Activated T-cell treated with anti-CD3 and anti-CD28 coated beads for 1 hour (primary cell): ENCODE measurements around the gene TMEM87B.

Source experiments
- DNase-seq: peaks from one replicate; pipeline ENCODE4 v3.0.0-alpha.2; 2020; ENCODE audit warnings: low read depth

Gene TMEM87B, protein sequence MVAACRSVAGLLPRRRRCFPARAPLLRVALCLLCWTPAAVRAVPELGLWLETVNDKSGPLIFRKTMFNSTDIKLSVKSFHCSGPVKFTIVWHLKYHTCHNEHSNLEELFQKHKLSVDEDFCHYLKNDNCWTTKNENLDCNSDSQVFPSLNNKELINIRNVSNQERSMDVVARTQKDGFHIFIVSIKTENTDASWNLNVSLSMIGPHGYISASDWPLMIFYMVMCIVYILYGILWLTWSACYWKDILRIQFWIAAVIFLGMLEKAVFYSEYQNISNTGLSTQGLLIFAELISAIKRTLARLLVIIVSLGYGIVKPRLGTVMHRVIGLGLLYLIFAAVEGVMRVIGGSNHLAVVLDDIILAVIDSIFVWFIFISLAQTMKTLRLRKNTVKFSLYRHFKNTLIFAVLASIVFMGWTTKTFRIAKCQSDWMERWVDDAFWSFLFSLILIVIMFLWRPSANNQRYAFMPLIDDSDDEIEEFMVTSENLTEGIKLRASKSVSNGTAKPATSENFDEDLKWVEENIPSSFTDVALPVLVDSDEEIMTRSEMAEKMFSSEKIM

DNA sequence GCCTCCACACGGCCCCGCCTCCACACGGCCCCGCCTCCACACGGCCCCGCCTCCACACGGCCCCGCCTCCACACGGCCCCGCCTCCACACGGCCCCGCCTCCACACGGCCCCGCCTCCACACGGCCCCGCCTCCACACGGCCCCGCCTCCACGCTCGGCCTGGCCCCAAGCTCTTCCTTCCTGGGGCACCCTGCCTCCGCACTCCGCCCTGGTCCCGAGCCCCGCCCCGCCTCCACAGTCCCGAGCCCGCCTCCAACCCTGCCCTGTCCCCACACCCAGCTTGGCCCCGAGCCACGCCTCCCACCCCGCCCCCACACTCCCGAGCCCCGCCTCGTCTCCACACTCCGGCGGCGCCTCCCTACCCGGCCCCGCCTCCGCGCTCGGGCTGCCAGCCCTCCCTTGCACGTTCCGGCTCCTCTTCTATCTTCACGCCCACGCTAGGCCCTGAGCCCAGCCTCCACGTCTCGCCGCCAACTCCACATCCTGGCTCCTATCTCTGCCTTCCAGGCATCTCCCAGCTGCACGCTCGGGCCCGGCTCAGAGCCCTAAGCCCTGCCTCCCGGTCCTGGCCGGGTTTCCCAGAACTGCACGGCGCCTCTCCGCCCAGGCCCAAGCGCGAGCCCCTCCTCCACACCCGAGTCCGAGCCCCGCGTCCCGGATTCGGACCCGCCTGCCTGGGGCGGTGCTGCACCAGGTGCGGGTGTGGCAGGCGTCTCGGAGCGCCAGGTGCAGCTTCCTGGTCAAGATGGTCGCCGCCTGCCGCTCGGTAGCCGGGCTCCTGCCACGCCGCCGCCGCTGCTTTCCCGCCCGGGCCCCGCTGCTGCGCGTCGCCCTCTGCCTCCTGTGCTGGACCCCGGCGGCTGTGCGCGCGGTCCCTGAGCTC, at the start of gene TMEM87B:
Gene TMEM87B (plus strand): TSS at position 423 of the 883 bp plus-strand sequence. CDS start 323 bp downstream, at position 746.
- peak; percentile 98 for DNase-seq

GRCh38 chr2:112005406-112006075, 49.5 kb upstream of the TMEM87B start:
- DNase-seq, result no peak

GRCh38 chr2:112006076-112006410, 49.0 kb upstream of the TMEM87B start:
- no peak for DNase-seq

GRCh38 chr2:112007493-112007892, 47.6 kb upstream of the TMEM87B start:
- no peak for DNase-seq

DNA sequence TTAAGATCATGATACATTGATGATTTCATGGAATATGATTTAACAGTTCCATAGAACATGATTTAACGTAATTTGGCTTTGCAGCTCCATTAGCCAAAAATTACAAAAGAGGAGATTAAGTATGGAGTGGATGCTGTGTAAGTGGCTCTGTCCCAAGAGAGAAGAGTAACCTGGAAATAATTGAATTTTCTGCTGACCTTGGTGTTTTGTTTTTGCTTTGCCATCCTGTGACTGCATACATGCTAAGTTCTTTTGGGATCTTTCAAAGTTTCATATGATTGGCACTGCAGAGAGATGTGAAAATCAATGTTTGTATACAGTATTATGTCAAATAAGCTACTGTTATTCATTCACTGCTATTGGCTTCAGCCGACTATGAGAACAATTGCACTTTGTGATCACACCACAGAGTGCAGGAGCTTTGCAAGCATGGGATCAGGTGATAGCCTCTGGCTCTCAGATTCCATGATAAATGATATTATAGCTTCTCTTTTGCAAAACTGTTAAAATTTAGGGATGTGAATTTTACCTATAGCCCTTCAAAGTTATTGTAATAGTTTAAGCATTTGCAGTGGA, 46.1 kb upstream of the TMEM87B start:
- no peak for DNase-seq

GRCh38 chr2:112010751-112011150, 44.3 kb upstream of the TMEM87B start:
- DNase-seq, result no peak

- DNase-seq, result no peak
Measured at GRCh38 chr2:112012556-112012955, 42.5 kb upstream of the TMEM87B start.

- no peak for DNase-seq
Measured at GRCh38 chr2:112018846-112019245, 36.2 kb upstream of the TMEM87B start.

DNA sequence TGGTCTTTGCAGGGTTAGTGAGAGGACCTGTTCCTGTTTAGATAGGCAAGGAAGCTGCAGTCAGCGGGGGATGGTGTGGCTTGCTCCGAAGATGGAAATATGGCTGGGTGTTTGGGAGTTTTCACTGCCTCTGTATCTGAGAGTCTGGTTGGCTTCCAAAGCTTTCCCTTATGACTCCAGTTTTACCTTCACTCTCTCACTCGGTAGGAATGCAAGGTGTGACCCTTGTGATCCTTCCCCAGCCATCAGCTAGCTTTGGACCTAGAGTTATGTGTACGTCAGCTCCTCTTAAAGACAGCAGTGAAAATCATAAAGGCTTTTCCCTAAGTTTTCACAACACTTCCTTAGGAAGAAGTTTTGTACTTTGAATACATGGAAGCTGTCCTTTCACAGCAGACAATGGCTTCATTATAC, 35.5 kb upstream of the TMEM87B start:
- no peak for DNase-seq

GRCh38 chr2:112020561-112020960, 34.5 kb upstream of the TMEM87B start:
- DNase-seq, result no peak

DNA sequence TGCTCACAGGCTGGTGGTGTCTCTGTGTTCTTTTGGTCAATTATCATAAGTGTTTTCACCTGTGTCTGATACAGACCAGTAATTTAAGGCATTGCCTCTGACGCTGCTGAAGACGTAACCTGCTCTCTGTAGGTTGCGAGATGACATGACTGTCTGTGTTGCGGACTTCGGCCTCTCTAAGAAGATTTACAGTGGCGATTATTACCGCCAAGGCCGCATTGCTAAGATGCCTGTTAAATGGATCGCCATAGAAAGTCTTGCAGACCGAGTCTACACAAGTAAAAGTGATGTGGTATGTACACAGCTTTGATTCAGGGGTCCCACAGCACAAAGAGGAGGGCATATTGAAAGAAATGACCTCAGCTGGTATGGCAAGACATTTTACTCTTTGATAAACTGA, 33.8 kb upstream of the TMEM87B start:
- no peak for DNase-seq

DNA sequence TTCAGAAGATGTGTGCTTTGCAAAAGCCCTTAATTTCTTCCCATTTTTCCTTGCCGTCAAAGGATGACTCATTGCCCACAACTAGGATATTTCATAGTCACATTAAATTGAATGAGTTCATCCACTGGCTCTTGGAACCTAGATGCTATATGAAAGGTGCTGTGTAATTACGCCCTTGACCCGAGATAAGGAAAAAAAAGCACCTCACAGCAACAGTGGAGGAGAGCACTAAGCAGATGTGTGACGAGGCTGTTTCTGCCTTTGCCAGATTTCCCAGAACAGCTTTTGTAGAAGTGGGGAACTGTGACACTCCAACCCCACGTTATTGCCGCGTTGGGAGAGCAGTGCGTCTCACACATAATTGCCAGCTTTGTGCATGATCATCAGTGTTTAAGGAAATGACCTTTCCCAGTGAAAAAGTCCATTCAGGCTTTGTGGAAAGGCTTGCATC, 33.3 kb upstream of the TMEM87B start:
- no peak for DNase-seq

DNA sequence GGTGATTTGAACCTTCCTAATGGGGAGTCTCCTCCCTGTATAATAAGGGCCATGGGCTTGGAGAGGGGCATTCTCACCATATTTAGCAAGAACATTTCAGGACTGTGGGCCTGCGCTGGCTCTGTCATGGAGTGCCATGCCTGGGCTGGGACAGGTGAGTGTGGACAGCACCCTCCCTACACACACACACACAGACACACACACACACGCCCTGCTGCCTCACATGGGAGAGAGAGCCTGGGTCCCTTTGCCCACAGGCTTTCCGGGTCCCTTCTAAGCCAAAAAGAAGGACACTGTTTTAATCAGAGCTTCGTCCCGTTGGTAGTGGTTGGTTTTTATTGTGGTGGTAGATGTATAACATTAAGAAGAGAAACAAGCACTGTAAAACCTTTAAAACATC, 31.4 kb upstream of the TMEM87B start:
- no peak for DNase-seq

DNA sequence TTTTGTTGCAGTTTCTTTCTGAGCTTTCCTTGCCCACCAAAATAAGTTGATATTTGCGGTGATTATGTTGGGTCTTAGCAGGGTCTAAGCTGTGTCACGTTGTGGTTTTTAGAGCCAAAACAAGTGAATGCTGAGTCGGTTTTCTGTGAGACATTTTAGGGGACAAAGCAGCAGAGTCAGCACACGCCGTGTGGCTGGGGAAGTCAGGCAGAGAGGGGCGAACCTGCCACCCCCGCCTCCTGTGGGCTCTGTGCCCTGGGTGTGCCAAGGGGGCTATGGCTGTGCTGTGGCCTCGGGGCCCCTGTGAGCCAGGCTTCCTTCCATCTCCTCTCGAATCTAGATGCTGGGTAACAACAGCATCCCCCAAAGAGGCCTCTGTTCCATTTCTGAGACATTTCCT, 30.8 kb upstream of the TMEM87B start:
- no peak for DNase-seq

GRCh38 chr2:112024896-112025491, 30.1 kb upstream of the TMEM87B start:
- DNase-seq, result no peak

DNA sequence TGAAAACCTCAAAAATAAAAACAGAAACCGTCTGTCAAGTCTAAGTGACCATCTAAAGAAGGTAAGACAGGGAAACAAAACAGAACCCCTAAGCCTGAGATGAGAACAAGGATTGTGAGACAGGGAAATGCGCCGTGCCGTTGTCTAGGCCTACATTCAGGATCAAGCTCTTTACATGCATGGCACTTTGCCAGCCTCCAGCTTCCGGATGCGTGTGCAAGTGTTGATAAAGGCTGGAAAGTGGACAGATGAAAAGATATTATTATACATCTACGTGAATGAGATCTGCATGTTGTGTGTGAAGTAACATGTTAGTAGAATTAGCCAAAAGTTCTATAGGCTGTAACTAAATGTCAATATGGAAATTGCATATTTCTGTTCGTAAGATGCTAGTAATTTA, 28.6 kb upstream of the TMEM87B start:
- DNase-seq, result no peak

- DNase-seq, result no peak
Measured at GRCh38 chr2:112027767-112028166, 27.3 kb upstream of the TMEM87B start.

DNA sequence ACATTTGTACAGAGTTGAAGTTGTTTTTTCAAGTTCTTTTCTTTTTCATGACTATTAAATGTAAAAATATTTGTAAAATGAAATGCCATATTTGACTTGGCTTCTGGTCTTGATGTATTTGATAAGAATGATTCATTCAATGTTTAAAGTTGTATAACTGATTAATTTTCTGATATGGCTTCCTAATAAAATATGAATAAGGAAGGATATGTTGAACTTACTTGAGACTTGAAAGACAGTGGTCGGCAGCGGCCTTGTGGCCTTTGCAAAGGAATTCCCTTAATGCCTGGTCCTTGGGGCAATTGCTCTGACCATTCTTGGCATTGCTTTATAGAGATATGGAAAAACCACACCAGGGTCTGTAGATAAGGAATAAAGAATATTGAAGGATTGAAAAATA, 25.9 kb upstream of the TMEM87B start:
- no peak for DNase-seq

DNA sequence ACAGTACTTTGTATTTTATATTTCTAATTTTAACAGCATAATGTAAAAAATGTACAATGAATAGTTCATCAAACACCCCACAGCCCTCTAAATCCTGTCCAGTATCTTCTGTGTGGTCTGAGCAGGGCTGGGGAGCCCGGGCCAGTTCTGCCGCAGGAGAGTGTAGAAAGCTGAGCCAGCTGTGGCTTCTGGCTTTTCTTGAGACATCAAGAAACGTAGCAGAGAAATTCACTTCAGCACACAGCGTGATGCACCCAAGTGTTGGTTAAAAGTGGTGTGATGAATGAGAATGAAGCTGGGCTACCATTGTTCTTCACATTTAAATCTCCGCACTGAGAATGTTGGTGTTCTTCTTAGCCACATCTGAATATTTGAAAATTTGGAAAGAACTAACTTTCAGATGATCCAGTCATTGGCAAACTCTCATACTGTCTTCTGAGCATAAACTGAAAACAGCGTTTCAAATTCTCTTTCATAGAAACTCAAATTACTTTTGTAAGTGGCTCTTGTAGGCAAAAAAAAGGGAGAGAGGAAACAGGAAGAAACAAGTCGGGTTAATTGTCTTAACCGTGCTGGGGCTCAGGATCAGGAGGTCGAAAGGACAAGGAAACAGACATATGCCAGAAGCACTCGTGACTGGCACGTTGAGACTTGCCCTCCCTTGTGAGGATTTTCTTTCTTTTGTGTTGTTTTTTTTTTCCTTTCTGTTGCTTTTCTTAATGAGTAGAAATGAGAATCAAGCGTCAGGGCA, 23.4 kb upstream of the TMEM87B start:
- no peak for DNase-seq

DNA sequence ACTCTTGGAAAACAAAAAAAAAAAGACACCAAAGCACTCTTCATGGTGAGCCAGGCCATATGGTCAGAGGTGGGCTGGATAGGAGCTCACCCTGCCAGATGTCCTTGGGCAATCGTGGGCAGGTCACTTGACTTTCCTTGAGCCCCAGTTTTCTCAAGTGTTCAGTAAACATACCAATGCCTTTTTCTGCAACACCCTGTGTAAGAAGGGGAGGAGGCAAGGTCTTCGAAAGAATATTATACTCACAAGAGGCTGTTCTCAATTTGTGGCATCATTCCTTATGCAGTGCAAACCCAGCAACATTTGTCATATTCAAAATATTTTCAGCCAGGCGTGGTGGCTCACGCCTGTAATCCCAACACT, 22.9 kb upstream of the TMEM87B start:
- no peak for DNase-seq
